ENCODE measurements around the gene PCNX2.

DNA sequence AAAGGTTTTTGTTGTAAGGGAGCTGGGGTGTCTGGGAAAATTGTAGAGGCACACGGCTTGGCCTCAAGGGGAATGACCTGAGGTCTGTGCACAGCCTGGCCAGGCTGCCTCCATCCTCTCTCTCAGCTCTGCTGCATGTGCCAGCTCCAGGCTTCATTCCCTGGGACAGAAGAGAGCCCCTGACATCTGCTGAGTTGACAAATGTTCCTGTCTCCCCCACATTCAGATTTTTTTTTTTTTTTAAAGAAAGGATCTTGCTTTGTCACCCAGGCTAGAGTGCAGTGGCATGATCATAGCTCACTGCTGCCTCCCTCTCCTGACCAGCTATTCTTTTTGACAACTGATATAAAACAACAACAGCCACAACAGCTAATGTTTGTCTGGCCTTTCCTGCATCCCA is 84.4 kb downstream of the PCNX2 start:
- no peak for TF ChIP-seq EZH2 (optimal IDR thresholded peaks at IDR 0.05; ENCODE audit: low read depth, low read length)
- TF ChIP-seq, protein P1, sequence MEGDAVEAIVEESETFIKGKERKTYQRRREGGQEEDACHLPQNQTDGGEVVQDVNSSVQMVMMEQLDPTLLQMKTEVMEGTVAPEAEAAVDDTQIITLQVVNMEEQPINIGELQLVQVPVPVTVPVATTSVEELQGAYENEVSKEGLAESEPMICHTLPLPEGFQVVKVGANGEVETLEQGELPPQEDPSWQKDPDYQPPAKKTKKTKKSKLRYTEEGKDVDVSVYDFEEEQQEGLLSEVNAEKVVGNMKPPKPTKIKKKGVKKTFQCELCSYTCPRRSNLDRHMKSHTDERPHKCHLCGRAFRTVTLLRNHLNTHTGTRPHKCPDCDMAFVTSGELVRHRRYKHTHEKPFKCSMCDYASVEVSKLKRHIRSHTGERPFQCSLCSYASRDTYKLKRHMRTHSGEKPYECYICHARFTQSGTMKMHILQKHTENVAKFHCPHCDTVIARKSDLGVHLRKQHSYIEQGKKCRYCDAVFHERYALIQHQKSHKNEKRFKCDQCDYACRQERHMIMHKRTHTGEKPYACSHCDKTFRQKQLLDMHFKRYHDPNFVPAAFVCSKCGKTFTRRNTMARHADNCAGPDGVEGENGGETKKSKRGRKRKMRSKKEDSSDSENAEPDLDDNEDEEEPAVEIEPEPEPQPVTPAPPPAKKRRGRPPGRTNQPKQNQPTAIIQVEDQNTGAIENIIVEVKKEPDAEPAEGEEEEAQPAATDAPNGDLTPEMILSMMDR (IDR thresholded peaks at IDR 0.05; ENCODE audit: low read length) = no peak
